PFSK-1 (cell line): ENCODE results near the gene GALNS.

Source experiments
- FOXP2 ChIP-seq: optimal IDR thresholded peaks from 2 replicates; pipeline ENCODE3; 2011; ENCODE audit warnings: borderline replicate concordance, control low read depth, inconsistent platforms; ENCODE audit not compliant: insufficient read depth; ENCODE audit errors: extremely low read length, extremely low read depth
- POLR2AphosphoS5 ChIP-seq: IDR thresholded peaks from 2 replicates; pipeline ENCODE4 v1.6.1; 2012; ENCODE audit warnings: low read depth, mild to moderate bottlenecking, control low read depth, low read length, moderate library complexity
- REST ChIP-seq, 2 experiments: IDR thresholded peaks; 2 replicates each; pipeline versions ENCODE4 v1.6.1 to v1.8.0; 2011 to 2012; ENCODE audit warnings: low read depth in 2 of 2, low read length in 2 of 2, control low read depth in 1 of 2, inconsistent platforms in 1 of 2, mild to moderate bottlenecking in 1 of 2, moderate library complexity in 1 of 2; ENCODE audit not compliant: insufficient read depth in 1 of 2
- SIN3A ChIP-seq: IDR thresholded peaks from 2 replicates; pipeline ENCODE4 v1.6.1; 2012; ENCODE audit warnings: mild to moderate bottlenecking, low read length, moderate library complexity, borderline replicate concordance; ENCODE audit not compliant: insufficient read depth
- TAF1 ChIP-seq: IDR thresholded peaks from 2 replicates; pipeline ENCODE4 v1.6.1; 2012; ENCODE audit warnings: low read length, control low read depth, borderline replicate concordance; ENCODE audit not compliant: insufficient read depth

The GALNS gene

DNA sequence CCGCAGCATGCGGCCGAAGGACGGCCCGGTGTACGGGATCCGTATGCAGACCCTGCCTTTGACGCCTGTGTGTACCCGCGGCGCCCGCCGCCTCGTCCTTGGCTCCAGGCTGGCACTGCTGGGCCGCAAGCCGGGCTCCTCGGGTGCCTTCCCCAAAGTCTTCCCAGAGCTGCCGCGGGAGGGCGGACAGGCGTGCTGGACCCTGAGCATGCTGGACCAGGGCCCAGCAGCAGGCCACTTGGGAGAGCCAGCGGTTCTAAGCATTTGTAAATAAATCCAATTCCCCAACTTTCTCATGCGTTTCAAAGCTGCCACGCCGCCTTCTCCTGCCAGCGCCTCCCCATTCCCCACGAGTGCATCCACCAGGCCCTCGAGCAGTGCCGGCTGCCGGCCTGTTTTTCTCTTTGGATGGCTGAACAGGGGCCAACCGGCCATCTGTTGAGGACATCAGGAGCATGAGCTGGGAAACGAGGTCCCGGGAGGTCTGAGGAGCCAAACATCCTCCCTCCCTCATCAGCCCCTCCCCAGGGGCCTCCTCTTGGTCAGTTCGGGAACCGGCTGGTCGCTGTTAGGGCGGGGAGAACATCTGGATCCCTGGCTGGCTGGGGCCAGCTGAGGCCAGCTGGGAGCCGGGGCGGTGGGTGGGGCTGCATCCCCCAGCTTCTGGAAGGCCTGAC, 30.2 kb upstream of the GALNS start:
- TF ChIP-seq FOXP2 (no peak), SIN3A (no peak), POLR2AphosphoS5 (no peak), REST (IDR thresholded peaks at IDR 0.05; ENCODE audit: insufficient read depth in 1 of 2, low read depth in 2 of 2, low read length in 2 of 2) (no peak), TAF1 (no peak)

GRCh38 chr16:88886420-88886844, 29.7 kb upstream of the GALNS start:
- TF ChIP-seq REST (IDR thresholded peaks at IDR 0.05; ENCODE audit: insufficient read depth in 1 of 2, low read depth in 2 of 2, low read length in 2 of 2) (no peak), SIN3A (no peak), TAF1 (no peak), POLR2AphosphoS5 (no peak), FOXP2 (no peak)

- TF ChIP-seq REST (IDR thresholded peaks at IDR 0.05; ENCODE audit: insufficient read depth in 1 of 2, low read depth in 2 of 2, low read length in 2 of 2) (no peak), POLR2AphosphoS5 (no peak), SIN3A (no peak)
These were observed 29.0 kb upstream of the GALNS start for GRCh38 chr16:88885693-88886280.

DNA sequence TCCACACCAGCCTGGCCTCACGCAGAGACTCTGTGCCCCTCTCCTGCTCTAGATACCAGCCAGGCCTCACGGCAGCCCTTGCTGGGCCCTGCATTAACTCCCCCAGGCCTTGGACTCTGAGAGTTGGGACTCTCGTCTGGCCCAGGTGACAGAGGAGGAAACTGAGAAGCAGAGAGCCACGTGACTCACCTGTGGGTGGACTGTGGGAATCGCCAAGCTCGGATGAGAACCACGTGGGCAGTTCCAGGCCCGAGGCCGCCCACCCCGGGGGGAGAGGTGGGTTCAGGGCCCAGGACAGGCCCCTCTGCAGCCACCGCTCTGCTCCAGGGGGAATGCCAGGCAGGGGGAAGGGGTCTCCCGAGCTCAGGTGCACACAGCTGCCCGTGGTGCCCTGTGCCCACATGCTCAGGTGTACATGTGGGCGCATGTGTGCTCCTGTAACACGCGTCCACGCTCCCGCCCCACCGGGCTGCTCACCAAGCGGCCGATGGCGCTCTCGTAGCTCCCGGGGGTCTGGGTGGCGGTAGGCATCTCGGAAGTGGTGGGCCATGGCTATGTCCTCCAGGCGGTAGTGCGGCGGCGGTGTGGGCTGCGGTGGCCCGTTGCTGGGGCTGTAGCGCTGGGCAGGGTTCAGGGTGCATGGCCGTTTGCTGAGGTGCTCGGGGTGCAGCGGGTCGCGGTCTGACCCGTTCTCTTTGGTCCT, 28.0 kb upstream of the GALNS start:
- TF ChIP-seq FOXP2 = no peak
- no peak for TF ChIP-seq REST (IDR thresholded peaks at IDR 0.05; ENCODE audit: insufficient read depth in 1 of 2, low read depth in 2 of 2, low read length in 2 of 2)
- TF ChIP-seq TAF1 = no peak
- no peak for TF ChIP-seq POLR2AphosphoS5
- no peak for TF ChIP-seq SIN3A
